ENCODE results near the gene ERBB3.
A peak's percentile ranks its signal among the peaks of the same experiment; 100 is the strongest.

The ERBB3 gene

GRCh38 chr12:56145217-56145616 is 65.3 kb downstream of the ERBB3 start:
- in situ Hi-C loops (cut with MboI; ENCODE audit: low sequenced_read_pairs, unreplicated experiment) = no loop called here
- no peak for DNase-seq (ENCODE audit: low spot score)
- TF ChIP-seq CTCF (IDR thresholded peaks at IDR 0.05; ENCODE audit: borderline replicate concordance, control extremely low read depth, extremely low read depth, insufficient read depth, missing control alignments) = no peak

- no peak for TF ChIP-seq CTCF (IDR thresholded peaks at IDR 0.05; ENCODE audit: borderline replicate concordance, control extremely low read depth, extremely low read depth, insufficient read depth, missing control alignments)
- in situ Hi-C loops (cut with MboI; ENCODE audit: low sequenced_read_pairs, unreplicated experiment) = no loop called here
- no peak for DNase-seq (ENCODE audit: low spot score)
Measured at GRCh38 chr12:56146492-56147460, 66.8 kb downstream of the ERBB3 start.

GRCh38 chr12:56150563-56150962 is 70.6 kb downstream of the ERBB3 start:
- in situ Hi-C loops (cut with MboI; ENCODE audit: low sequenced_read_pairs, unreplicated experiment) = no loop called here
- DNase-seq (ENCODE audit: low spot score) = no peak
- TF ChIP-seq CTCF (IDR thresholded peaks at IDR 0.05; ENCODE audit: borderline replicate concordance, control extremely low read depth, extremely low read depth, insufficient read depth, missing control alignments) = no peak

GRCh38 chr12:56151672-56152131 is 71.7 kb downstream of the ERBB3 start:
- TF ChIP-seq CTCF (IDR thresholded peaks at IDR 0.05; ENCODE audit: borderline replicate concordance, control extremely low read depth, extremely low read depth, insufficient read depth, missing control alignments) = peak; percentile 11
- DNase-seq (ENCODE audit: low spot score) = peak; percentile 63

GRCh38 chr12:56152132-56152755 is 72.3 kb downstream of the ERBB3 start, which contains the start of gene MYL6B:
MYL6B (plus strand) TSS chr12:56152587; CDS start chr12:56153919, 1,332 bp downstream.
- in situ Hi-C loops (cut with MboI; ENCODE audit: low sequenced_read_pairs, unreplicated experiment) = no loop called here
- peak; percentile 95 for DNase-seq (ENCODE audit: low spot score)

More at GRCh38 chr12:56151672-56152131, 71.7 kb downstream of the ERBB3 start:
- in situ Hi-C loops (cut with MboI; ENCODE audit: low sequenced_read_pairs, unreplicated experiment) = no loop called here

More at GRCh38 chr12:56152132-56152755, 72.3 kb downstream of the ERBB3 start, which contains the start of gene MYL6B:
- TF ChIP-seq CTCF (IDR thresholded peaks at IDR 0.05; ENCODE audit: borderline replicate concordance, control extremely low read depth, extremely low read depth, insufficient read depth, missing control alignments) = no peak
